AG09309 (cell line): ENCODE measurements around the gene TXN2.
"Not testable (repeated sequence)": the region's sequence is repeated elsewhere in the genome, so short reads cannot be mapped to it uniquely, and the experiment has no call there.

ENCODE experiments used
- DNase-seq: peaks from one replicate; pipeline ENCODE4 v3.0.0-alpha.2; 2010; ENCODE audit warnings: low read depth
- H3K4me3 ChIP-seq: 2 replicates; pipeline ENCODE4 v1.5.1; 2011; ENCODE audit warnings: mild to moderate bottlenecking, low read depth, low read length, moderate library complexity; ENCODE audit not compliant: control insufficient read depth
- TF ChIP-seq, protein P1 (sequence below): IDR thresholded peaks from 2 replicates; pipeline ENCODE4 v1.5.1; 2011; ENCODE audit warnings: mild to moderate bottlenecking, low read depth, low read length, inconsistent platforms; ENCODE audit not compliant: insufficient read depth, control insufficient read depth; ENCODE audit errors: missing control alignments

Gene TXN2

DNA sequence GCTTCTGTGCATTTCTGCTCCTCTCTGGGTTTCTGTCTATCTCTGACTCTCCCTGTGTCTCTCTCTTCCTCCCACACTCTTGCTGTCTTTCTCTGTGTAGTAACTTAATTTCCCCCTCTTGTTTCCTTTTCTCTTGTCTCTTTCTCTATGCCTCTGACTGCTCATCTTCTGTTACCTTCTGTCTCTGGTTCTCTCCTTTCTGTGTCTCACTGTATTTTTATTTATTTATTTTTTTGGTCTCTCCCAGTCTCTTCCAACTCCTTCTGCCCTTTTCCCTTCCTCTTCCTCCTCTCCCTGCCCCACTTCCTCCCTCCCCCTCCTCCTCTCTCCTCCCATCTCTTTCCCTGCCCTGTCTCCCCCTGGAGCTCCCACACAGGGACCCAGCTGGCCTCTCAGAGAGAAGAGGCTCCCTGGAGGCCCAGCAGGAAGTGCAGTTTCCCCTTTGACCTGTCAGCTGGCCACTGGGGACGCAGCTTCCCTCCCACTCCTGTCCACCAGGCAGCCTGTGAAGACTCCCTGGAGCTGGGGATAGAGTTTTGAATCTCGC, 55.4 kb downstream of the TXN2 start:
- H3K4me3 ChIP-seq = no peak overlapping the region
- TF ChIP-seq, protein P1, sequence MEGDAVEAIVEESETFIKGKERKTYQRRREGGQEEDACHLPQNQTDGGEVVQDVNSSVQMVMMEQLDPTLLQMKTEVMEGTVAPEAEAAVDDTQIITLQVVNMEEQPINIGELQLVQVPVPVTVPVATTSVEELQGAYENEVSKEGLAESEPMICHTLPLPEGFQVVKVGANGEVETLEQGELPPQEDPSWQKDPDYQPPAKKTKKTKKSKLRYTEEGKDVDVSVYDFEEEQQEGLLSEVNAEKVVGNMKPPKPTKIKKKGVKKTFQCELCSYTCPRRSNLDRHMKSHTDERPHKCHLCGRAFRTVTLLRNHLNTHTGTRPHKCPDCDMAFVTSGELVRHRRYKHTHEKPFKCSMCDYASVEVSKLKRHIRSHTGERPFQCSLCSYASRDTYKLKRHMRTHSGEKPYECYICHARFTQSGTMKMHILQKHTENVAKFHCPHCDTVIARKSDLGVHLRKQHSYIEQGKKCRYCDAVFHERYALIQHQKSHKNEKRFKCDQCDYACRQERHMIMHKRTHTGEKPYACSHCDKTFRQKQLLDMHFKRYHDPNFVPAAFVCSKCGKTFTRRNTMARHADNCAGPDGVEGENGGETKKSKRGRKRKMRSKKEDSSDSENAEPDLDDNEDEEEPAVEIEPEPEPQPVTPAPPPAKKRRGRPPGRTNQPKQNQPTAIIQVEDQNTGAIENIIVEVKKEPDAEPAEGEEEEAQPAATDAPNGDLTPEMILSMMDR = no peak
- no peak for DNase-seq

DNA sequence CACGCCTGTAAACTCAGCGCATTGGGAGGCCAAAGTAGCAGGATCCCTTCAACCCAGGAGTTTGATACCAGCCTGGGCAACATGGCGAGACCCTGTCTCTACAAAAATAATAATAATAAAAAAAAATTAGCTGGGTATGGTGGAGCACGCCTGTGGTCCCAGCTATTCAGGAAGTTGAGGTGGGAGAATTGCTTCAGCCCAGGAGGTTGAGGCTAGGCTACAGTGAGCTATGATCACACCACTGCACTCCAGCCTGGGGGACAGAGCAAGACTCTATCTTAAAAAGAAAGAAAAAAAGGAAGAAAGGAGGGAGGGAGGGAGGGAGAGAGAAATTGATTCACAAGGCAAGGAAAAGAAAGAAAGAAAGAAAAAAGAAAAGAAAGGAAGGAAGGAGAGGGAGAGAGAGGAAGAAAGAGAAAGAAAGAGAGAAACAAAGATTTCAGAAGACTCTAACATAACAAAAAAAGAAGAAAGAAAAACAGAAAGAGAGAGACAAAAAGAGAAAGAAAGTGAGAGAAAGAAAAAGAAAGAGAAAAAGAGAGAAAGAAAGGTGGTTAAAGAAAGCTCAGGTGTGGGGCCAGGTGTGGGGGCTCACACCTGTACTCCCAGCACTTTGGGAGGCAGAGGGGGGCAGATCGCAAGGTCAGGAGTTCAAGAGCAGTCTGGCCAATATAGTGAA, 56.4 kb downstream of the TXN2 start:
- no peak overlapping the region for H3K4me3 ChIP-seq
- DNase-seq = no peak
- TF ChIP-seq, protein P1 = no peak

DNA sequence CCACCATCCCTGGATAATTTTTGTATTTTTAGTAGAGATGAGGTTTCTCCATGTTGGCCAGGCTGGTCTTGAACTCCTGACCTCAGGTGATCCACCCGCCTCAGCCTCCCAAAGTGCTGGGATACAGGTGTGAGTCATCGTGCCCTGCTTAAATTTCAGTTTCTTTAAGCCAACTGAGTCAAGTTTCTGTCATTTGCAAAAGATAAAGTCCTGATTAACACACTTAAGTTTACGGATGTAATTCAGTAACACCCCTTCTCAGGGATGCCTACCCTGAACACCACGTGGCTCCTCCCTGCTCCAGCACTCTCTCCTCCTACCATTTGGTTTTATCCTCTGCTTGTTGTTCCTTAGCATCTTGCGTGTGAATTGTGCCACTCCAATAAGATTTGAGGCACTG, 57.0 kb downstream of the TXN2 start:
- not testable (repeated sequence) for DNase-seq

DNA sequence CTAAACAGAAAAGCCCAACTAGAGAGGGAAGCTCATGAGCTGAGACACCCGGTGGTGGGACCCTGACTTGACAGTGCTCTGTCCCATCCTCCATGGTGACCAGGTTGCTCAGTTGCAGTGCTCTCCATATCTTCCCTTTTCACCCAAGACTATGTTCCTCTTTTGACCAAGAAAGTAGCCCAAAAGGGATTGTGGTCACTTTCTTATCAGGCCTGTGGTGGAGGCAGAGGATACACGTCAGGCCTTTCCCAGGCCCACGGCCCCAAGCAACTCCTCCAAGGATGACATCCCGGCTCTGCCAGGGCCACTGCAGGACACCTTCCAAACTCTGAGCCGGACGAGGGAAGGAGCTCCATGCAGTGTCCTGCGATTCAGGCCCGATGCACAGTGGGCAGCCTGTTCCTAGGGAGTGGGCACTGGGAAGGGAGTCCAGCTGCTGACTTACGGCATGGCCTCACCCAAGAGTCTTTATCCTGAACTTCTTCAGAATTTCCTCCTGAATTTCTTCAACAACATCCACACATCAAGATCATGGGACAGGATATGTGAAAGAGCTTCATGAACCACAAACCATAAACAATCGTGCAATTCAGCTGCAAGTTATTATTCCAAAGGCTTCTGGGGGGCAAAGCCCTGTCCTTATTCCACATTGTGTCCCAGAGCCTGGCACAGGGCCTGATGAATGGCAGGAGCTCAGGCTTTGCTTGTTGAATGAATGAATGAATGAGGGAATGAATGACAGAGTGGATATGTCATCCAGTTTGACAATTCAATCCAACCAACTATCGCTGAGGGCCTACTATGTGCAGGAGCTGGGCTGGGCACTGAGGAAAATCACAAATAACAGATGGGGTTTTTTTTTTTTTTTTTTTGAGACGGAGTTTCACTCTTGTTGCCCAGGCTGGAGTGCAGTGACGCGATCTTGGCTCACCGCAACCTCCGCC, 57.7 kb downstream of the TXN2 start:
- no peak overlapping the region for H3K4me3 ChIP-seq
- no peak for DNase-seq
- TF ChIP-seq, protein P1 = no peak

More for the DNA sequence above, 57.0 kb downstream of the TXN2 start:
- not testable (repeated sequence) for H3K4me3 ChIP-seq

DNA sequence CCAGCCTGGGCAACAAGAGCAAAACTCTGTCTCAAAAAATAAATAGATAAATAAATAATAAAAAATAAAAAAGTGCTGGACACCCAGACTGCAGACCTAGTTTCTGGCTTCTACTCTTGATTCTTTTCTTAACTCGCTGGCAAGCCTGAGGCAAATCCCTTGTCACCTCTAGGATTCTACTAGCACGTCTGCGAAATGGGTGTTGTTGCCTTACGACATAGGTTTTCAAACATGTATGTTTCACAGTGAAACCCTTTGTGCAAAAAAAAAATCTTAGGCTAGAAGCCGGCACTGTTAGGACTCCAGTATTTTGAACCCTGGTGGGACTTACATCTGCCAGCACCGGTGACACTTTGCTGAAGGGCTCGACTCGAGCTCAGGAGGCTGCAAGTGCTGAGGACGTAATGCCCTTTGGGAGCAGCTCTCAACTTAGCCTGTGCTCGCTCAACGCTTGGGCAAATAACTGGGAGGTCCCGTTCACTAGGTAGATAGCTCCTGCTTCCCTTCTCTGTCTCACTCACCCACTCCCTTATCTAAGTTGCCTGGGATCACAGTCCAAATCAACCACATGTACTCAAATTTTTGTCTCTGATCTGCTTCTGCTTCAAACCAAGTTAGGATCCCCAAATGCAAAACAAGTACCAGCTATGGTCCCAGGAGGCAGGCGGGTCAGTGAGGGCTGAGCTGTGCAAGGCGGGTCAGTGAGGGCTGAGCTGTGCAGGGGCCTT, 59.0 kb downstream of the TXN2 start:
- no peak overlapping the region for H3K4me3 ChIP-seq
- TF ChIP-seq, protein P1 = no peak
- no peak for DNase-seq

DNA sequence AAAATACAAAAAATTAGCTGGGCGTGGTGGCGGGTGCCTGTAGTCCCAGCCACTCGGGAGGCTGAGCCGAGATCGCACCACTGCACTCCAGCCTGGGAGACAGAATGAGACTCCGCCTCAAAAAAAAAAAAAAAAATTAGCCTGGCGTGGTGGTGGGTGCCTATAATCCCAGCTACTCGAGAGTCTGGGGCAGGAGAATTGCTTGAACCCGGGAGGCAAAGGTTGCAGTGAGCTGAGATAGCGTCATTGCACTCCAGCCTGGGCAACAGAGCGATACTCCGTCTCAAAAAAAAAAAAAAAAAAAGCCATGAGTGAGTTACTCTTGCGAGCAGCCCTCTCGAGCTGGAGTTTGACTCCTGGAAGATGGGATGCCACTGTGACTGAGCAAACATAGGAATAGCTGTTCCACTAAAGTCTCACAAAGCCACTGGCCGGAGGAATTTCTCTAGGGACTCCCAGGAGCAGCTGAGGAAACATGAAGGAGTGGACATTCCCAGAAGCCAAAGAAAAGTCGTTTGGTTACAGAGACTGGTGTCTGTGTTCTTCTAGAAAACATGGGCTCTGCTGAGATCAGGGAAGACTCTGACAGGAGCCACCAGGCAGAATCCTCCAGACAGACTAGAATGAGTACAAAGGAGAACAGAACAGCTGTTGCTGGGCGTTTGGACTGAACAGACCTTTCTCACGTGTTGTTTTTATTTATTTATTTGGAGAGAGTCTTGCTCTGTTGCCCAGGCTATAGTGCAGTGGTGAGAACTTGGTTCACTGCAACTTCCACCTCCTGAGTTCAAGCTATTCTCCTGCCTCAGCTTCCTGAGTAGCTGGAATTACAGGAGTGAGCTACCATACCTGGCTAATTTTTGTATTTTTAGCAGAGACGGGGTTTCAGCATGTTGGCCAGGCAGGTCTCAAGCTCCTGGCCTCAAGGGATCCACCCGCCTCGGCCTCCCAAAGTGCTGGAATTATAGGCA, 61.2 kb downstream of the TXN2 start:
- TF ChIP-seq, protein P1 = no peak
- no peak overlapping the region for H3K4me3 ChIP-seq
- DNase-seq = no peak
